ENCODE measurements around the gene F2RL1. TPM values are rescaled to one million over a fixed set of nuclear protein-coding genes. Genes with fewer than 3 reads are reported as not detected.

Gene F2RL1
- polyA plus RNA-seq, 1 donor (not counting 4 experiments of a cell fraction or from before 2014, with no cell fraction given), result 182 TPM

GRCh38 chr5:76794871-76795270 is 24.0 kb upstream of the F2RL1 start:
- no peaks in the 10 kb centered on the region for H4K20me1 ChIP-seq (ENCODE audit: control insufficient read depth, extremely low read depth, insufficient read depth, low read length)
- dilution Hi-C loops (cut with MboI; ENCODE audit: extremely low pct_ligation_motif_present, low sequenced_read_pairs), result no loop called here
- H3K4me2 ChIP-seq (ENCODE audit: control insufficient read depth, extremely low read depth, insufficient read depth, low read depth, low read length), result peak overlapping the region; percentile 54
- H3K27me3 ChIP-seq (ENCODE audit: control insufficient read depth, extremely low read depth, insufficient read depth, low read length), result no peaks in the 10 kb centered on the region
- H3K9me3 ChIP-seq (ENCODE audit: control insufficient read depth, low read depth, low read length), result no peaks in the 10 kb centered on the region
- no peak for DNase-seq (ENCODE audit: low read depth, low spot score)
- peak; percentile 44 for FAIRE-seq
- no peak overlapping the region for H3K4me3 ChIP-seq (ENCODE audit: control insufficient read depth in 2 of 3, extremely low read depth in 1 of 3, insufficient read depth in 2 of 3, low read depth in 1 of 3, low read length in 3 of 3)
- peak overlapping the region; percentile 84 for H2AFZ ChIP-seq (ENCODE audit: control insufficient read depth, low read length)
- no peak for TF ChIP-seq CTCF (optimal IDR thresholded peaks at IDR 0.05 in 1 of 3, IDR thresholded peaks at IDR 0.05 in 1 of 3, conservative IDR thresholded peaks at IDR 0.05 in 1 of 3; ENCODE audit: extremely low read depth in 1 of 3, insufficient read depth in 2 of 3, low read length in 3 of 3)
- no peak for TF ChIP-seq EZH2 (IDR thresholded peaks at IDR 0.05; ENCODE audit: low read length)
- peak overlapping the region; percentile 93 for H3K27ac ChIP-seq (ENCODE audit: control insufficient read depth, insufficient read depth, low read length)
- no peaks in the 10 kb centered on the region for H3K9me1 ChIP-seq (ENCODE audit: control insufficient read depth, extremely low read depth, insufficient read depth, low read length)
- H3K4me1 ChIP-seq (ENCODE audit: control insufficient read depth, extremely low read depth, insufficient read depth, low read length), result peaks cover 33% of the 10 kb centered on the region
- H3K9ac ChIP-seq (ENCODE audit: control insufficient read depth, extremely low read depth, insufficient read depth, low read length), result peak overlapping the region; percentile 73
- no peaks in the 10 kb centered on the region for H3K79me2 ChIP-seq (ENCODE audit: control insufficient read depth, insufficient read depth, low read length)
- H3K36me3 ChIP-seq (ENCODE audit: control insufficient read depth in 2 of 2, extremely low read depth in 1 of 2, insufficient read depth in 2 of 2, low read length in 2 of 2), result no peaks in the 10 kb centered on the region

GRCh38 chr5:76799588-76799987 is 19.2 kb upstream of the F2RL1 start:
- Histone ChIP-seq H3K4me3 (ENCODE audit: control insufficient read depth in 2 of 3, extremely low read depth in 1 of 3, insufficient read depth in 2 of 3, low read depth in 1 of 3, low read length in 3 of 3) (no peak overlapping the region), H3K79me2 (ENCODE audit: control insufficient read depth, insufficient read depth, low read length) (no peaks in the 10 kb centered on the region), H3K27me3 (ENCODE audit: control insufficient read depth, extremely low read depth, insufficient read depth, low read length) (no peaks in the 10 kb centered on the region), H3K27ac (ENCODE audit: control insufficient read depth, insufficient read depth, low read length) (no peak overlapping the region), H3K9me1 (ENCODE audit: control insufficient read depth, extremely low read depth, insufficient read depth, low read length) (no peaks in the 10 kb centered on the region), H3K9me3 (ENCODE audit: control insufficient read depth, low read depth, low read length) (no peaks in the 10 kb centered on the region), H3K9ac (ENCODE audit: control insufficient read depth, extremely low read depth, insufficient read depth, low read length) (no peak overlapping the region), H2AFZ (ENCODE audit: control insufficient read depth, low read length) (no peak overlapping the region), H4K20me1 (ENCODE audit: control insufficient read depth, extremely low read depth, insufficient read depth, low read length) (no peaks in the 10 kb centered on the region), H3K4me1 (ENCODE audit: control insufficient read depth, extremely low read depth, insufficient read depth, low read length) (peaks cover 31% of the 10 kb centered on the region), H3K36me3 (ENCODE audit: control insufficient read depth in 2 of 2, extremely low read depth in 1 of 2, insufficient read depth in 2 of 2, low read length in 2 of 2) (no peaks in the 10 kb centered on the region), H3K4me2 (ENCODE audit: control insufficient read depth, extremely low read depth, insufficient read depth, low read depth, low read length) (no peak overlapping the region)
- DNase-seq (ENCODE audit: low read depth, low spot score) (no peak), FAIRE-seq (peak; percentile 74)
- dilution Hi-C loops (cut with MboI; ENCODE audit: extremely low pct_ligation_motif_present, low sequenced_read_pairs), result no loop called here
- no peak for TF ChIP-seq CTCF (optimal IDR thresholded peaks at IDR 0.05 in 1 of 3, IDR thresholded peaks at IDR 0.05 in 1 of 3, conservative IDR thresholded peaks at IDR 0.05 in 1 of 3; ENCODE audit: extremely low read depth in 1 of 3, insufficient read depth in 2 of 3, low read length in 3 of 3)
- no peak for TF ChIP-seq EZH2 (IDR thresholded peaks at IDR 0.05; ENCODE audit: low read length)
